HT1080 (cell line): ENCODE measurements around the gene CD82. TPM values are rescaled to one million over a fixed set of nuclear protein-coding genes. Genes with fewer than 3 reads are reported as not detected.
A peak's percentile ranks its signal among the peaks of the same experiment; 100 is the strongest.

Experiments used
- DNase-seq: peaks from one replicate; pipeline ENCODE4 v3.0.0-alpha.2; 2015; ENCODE audit warnings: low read depth
- polyA plus RNA-seq, 2 experiments: library from polyadenylated mRNA; depleted of rRNA; stranded (reverse); fragments of >200 nt; gene quantifications; 2 replicates each; pipeline ENCODE4 v1.2.3, GENCODE V29; 2015
- total RNA-seq: library from RNA; depleted of rRNA; stranded (reverse); fragments of >200 nt; shearing (Covaris generic); gene quantifications from 2 replicates; pipeline ENCODE4 v1.2.3, GENCODE V29; 2014; rRNA removed

CD82 gene
- total RNA-seq: 23.0 and 41.9 TPM in 2 replicates
- polyA plus RNA-seq (2015; cell fraction: cytosol; rRNA removed): 42.5 and 42.8 TPM in 2 replicates
- 47.5 and 57.6 TPM in 2 replicates for polyA plus RNA-seq (2015; cell fraction: nucleus; rRNA removed)

GRCh38 chr11:44565211-44565952 lies at the start of gene CD82:
Gene CD82, plus strand, starts transcription at chr11:44565663. Its CDS starts 29,000 bp downstream, at chr11:44594663.
- peak; percentile 94 for DNase-seq

GRCh38 chr11:44516688-44517507 lies 48.6 kb upstream of the CD82 start:
- no peak for DNase-seq

- no peak for DNase-seq
Measured at GRCh38 chr11:44517541-44517940, 47.9 kb upstream of the CD82 start.

GRCh38 chr11:44518968-44519550 lies 46.4 kb upstream of the CD82 start:
- no peak for DNase-seq

- DNase-seq: no peak
Measured at GRCh38 chr11:44519989-44520737, 45.3 kb upstream of the CD82 start.

- DNase-seq: no peak
Measured at GRCh38 chr11:44521148-44521547, 44.3 kb upstream of the CD82 start.

- no peak for DNase-seq
Measured at GRCh38 chr11:44522294-44522693, 43.2 kb upstream of the CD82 start.

GRCh38 chr11:44524346-44524745 lies 41.1 kb upstream of the CD82 start:
- DNase-seq: no peak

GRCh38 chr11:44524751-44525201 lies 40.7 kb upstream of the CD82 start:
- no peak for DNase-seq

GRCh38 chr11:44525473-44526252 lies 39.8 kb upstream of the CD82 start:
- DNase-seq: no peak

- DNase-seq: no peak
Measured at GRCh38 chr11:44526438-44526837, 39.0 kb upstream of the CD82 start.

GRCh38 chr11:44527476-44527875 lies 38.0 kb upstream of the CD82 start:
- no peak for DNase-seq

- no peak for DNase-seq
Measured at GRCh38 chr11:44528103-44528502, 37.4 kb upstream of the CD82 start.

- DNase-seq: no peak
Measured at GRCh38 chr11:44528581-44528980, 36.9 kb upstream of the CD82 start.

GRCh38 chr11:44529895-44530412 lies 35.5 kb upstream of the CD82 start:
- DNase-seq: no peak

- no peak for DNase-seq
Measured at GRCh38 chr11:44530413-44531115, 34.9 kb upstream of the CD82 start.

- DNase-seq: no peak
Measured at GRCh38 chr11:44531116-44531504, 34.4 kb upstream of the CD82 start.

GRCh38 chr11:44531636-44532035 lies 33.8 kb upstream of the CD82 start:
- no peak for DNase-seq

GRCh38 chr11:44532809-44533208 lies 32.7 kb upstream of the CD82 start:
- no peak for DNase-seq
